Calu3 (cell line): Measurements from ENCODE around the gene MAML3. TPM values are rescaled to one million over a fixed set of nuclear protein-coding genes. Genes with fewer than 3 reads are reported as not detected.

Experiments
- BruUV-seq: library from RNA; stranded (reverse); fragments of 400-500 nt; replicated peaks from 2 replicates; lab custom pipeline; 2021; lab: Mats Ljungman, UMichigan
- CTCF ChIA-PET: fragments of 300-600 bp; sonication (Branson Sonifier 250); formaldehyde crosslinking; loops from one replicate; lab custom pipeline; 2022; ENCODE audit warnings: antibody characterized with exemption; lab: Charles Lee
- DNase-seq: peaks from one replicate; pipeline ENCODE4 v3.0.0; 2022
- H3K27ac Mint-ChIP-seq: one replicate; pipeline ENCODE4 v1.8.0; 2022; ENCODE audit warnings: mixed read lengths; ENCODE audit not compliant: unreplicated experiment
- H3K27me3 Mint-ChIP-seq: one replicate; pipeline ENCODE4 v1.8.0; 2022; ENCODE audit warnings: mixed read lengths; ENCODE audit not compliant: unreplicated experiment
- H3K36me3 Mint-ChIP-seq: one replicate; pipeline ENCODE4 v1.8.0; 2022; ENCODE audit warnings: mild to moderate bottlenecking, moderate library complexity, mixed read lengths; ENCODE audit not compliant: insufficient read depth, unreplicated experiment
- H3K4me1 Mint-ChIP-seq: one replicate; pipeline ENCODE4 v1.8.0; 2022; ENCODE audit warnings: mild to moderate bottlenecking, low read depth, mixed read lengths; ENCODE audit not compliant: unreplicated experiment
- H3K4me3 Mint-ChIP-seq: one replicate; pipeline ENCODE4 v1.8.0; 2022; ENCODE audit warnings: mild to moderate bottlenecking, low read depth, moderate library complexity, mixed read lengths; ENCODE audit not compliant: unreplicated experiment
- H3K9me3 Mint-ChIP-seq: one replicate; pipeline ENCODE4 v1.8.0; 2022; ENCODE audit warnings: low read depth, mixed read lengths; ENCODE audit not compliant: unreplicated experiment
- intact Hi-C: fragments of 100-400 bp; cut with micrococcal nuclease; formaldehyde crosslinking; loops from one replicate; pipeline ENCODE4 v1.10.0; 2022; ENCODE audit not compliant: unreplicated experiment
- total RNA-seq: library from RNA; stranded (reverse); gene quantifications from 2 replicates; pipeline ENCODE4 v1.2.3, GENCODE V29; 2022
- TF ChIP-seq, protein P1 (sequence below): fragments of 200-600 bp; IDR thresholded peaks from one replicate; pipeline ENCODE4 v1.8.0; 2022; ENCODE audit warnings: antibody characterized with exemption; ENCODE audit not compliant: unreplicated experiment

The MAML3 gene
- total RNA-seq, 1 experiment from 2014 or later = 4.0 TPM

GRCh38 chr4:139962130-139962684 is 191.8 kb downstream of the MAML3 start:
- no peak overlapping the region for H3K27ac Mint-ChIP-seq
- H3K4me3 Mint-ChIP-seq = no peak overlapping the region
- no peaks in the 10 kb centered on the region for H3K9me3 Mint-ChIP-seq
- no TSS peak for BruUV-seq
- TF ChIP-seq, protein P1, sequence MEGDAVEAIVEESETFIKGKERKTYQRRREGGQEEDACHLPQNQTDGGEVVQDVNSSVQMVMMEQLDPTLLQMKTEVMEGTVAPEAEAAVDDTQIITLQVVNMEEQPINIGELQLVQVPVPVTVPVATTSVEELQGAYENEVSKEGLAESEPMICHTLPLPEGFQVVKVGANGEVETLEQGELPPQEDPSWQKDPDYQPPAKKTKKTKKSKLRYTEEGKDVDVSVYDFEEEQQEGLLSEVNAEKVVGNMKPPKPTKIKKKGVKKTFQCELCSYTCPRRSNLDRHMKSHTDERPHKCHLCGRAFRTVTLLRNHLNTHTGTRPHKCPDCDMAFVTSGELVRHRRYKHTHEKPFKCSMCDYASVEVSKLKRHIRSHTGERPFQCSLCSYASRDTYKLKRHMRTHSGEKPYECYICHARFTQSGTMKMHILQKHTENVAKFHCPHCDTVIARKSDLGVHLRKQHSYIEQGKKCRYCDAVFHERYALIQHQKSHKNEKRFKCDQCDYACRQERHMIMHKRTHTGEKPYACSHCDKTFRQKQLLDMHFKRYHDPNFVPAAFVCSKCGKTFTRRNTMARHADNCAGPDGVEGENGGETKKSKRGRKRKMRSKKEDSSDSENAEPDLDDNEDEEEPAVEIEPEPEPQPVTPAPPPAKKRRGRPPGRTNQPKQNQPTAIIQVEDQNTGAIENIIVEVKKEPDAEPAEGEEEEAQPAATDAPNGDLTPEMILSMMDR = no peak
- no peaks in the 10 kb centered on the region for H3K27me3 Mint-ChIP-seq
- H3K4me1 Mint-ChIP-seq = no peaks in the 10 kb centered on the region
- no peak for DNase-seq
- CTCF ChIA-PET = no interaction called here
- intact Hi-C loops = no loop called here
- H3K36me3 Mint-ChIP-seq = no peaks in the 10 kb centered on the region

GRCh38 chr4:139961344-139961946 is 192.5 kb downstream of the MAML3 start:
- BruUV-seq = no TSS peak
- H3K27ac Mint-ChIP-seq = no peak overlapping the region
- intact Hi-C loops = no loop called here
- no peak overlapping the region for H3K4me3 Mint-ChIP-seq
- TF ChIP-seq, protein P1 = no peak
- no peaks in the 10 kb centered on the region for H3K27me3 Mint-ChIP-seq
- no peak for DNase-seq
- H3K9me3 Mint-ChIP-seq = no peaks in the 10 kb centered on the region
- no peaks in the 10 kb centered on the region for H3K4me1 Mint-ChIP-seq
- CTCF ChIA-PET = no interaction called here
- no peaks in the 10 kb centered on the region for H3K36me3 Mint-ChIP-seq

DNA sequence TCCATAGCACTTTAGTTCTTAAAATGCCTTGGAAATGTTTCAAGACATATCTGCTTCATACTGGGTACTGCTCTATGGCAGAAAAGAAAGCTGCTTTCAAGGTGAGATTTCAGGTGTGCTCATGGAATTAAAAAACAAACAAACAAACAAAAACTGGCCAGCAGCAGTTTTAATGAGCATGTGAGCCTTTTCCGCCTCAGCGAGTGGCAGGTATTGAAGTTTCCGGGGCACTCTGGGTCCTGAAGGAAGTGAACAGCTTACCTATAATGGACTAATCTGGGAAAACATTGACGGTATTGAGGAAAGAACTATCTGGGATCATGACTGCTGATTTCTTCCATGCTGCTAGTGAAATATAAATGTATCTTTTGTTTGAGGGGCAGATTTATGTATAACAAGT is 194.6 kb downstream of the MAML3 start:
- Mint-ChIP-seq H3K4me3 (no peak overlapping the region), H3K4me1 (no peaks in the 10 kb centered on the region), H3K36me3 (no peaks in the 10 kb centered on the region), H3K27me3 (no peaks in the 10 kb centered on the region), H3K9me3 (no peaks in the 10 kb centered on the region), H3K27ac (no peak overlapping the region)
- TF ChIP-seq, protein P1 = no peak
- BruUV-seq = no TSS peak
- intact Hi-C loops = no loop called here
- DNase-seq = no peak
- CTCF ChIA-PET = no interaction called here

- Mint-ChIP-seq H3K36me3 (no peaks in the 10 kb centered on the region), H3K27ac (no peak overlapping the region), H3K4me3 (no peak overlapping the region), H3K27me3 (no peaks in the 10 kb centered on the region), H3K4me1 (no peaks in the 10 kb centered on the region), H3K9me3 (no peaks in the 10 kb centered on the region)
- TF ChIP-seq, protein P1 = no peak
- CTCF ChIA-PET = no interaction called here
- DNase-seq = no peak
- BruUV-seq = no TSS peak
- intact Hi-C loops = no loop called here
These were observed 195.3 kb downstream of the MAML3 start for GRCh38 chr4:139958739-139959098.
